K562 (cell line): ENCODE data around the gene THBS2. TPM values are rescaled to one million over a fixed set of nuclear protein-coding genes. Genes with fewer than 3 reads are reported as not detected.

ENCODE experiments used
- ARID1B ChIP-seq: fragments of 450-650 bp; IDR thresholded peaks from 2 replicates; pipeline ENCODE4 v1.6.1; 2016; ENCODE audit warnings: antibody characterized with exemption, mild to moderate bottlenecking, inconsistent platforms
- OTX1 ChIP-seq: fragments of 450-650 bp; formaldehyde crosslinking; IDR thresholded peaks from 2 replicates; pipeline ENCODE4 v1.4.0; 2022; ENCODE audit warnings: mild to moderate bottlenecking
- PTBP1 ChIP-seq: fragments of 200-400 bp; formaldehyde crosslinking; IDR thresholded peaks from 2 replicates; pipeline ENCODE4 v1.6.1; 2017; ENCODE audit warnings: low read depth, low read length
- RBM14 ChIP-seq: fragments of 200-400 bp; formaldehyde crosslinking; IDR thresholded peaks from 2 replicates; pipeline ENCODE4 v1.6.1; 2018; ENCODE audit warnings: low read depth, mild to moderate bottlenecking, low read length, moderate library complexity, borderline replicate concordance; ENCODE audit not compliant: insufficient read depth
- RBM39 ChIP-seq: fragments of 200-400 bp; formaldehyde crosslinking; optimal IDR thresholded peaks from 2 replicates; pipeline ENCODE3; 2018; ENCODE audit warnings: low read depth, low read length
- REST ChIP-seq, 2 experiments: fragments of 450-650 bp; formaldehyde crosslinking in 1 of 2; IDR thresholded peaks; 2 replicates each; pipeline versions ENCODE4 v1.4.0 to v1.6.1; 2014 to 2020; ENCODE audit warnings: mild to moderate bottlenecking in 2 of 2, borderline replicate concordance in 1 of 2, low read depth in 1 of 2
- TCFL5 ChIP-seq: fragments of 250-450 bp; sonication (Bioruptor Pico); conservative IDR thresholded peaks from 2 replicates; pipeline ENCODE4 v1.6.1; 2021; ENCODE audit warnings: mild to moderate bottlenecking, moderate library complexity, matching md5 sums
- THAP12 ChIP-seq: fragments of 250-450 bp; sonication (Bioruptor Pico); IDR thresholded peaks from 2 replicates; pipeline ENCODE4 v1.9.0; 2021; ENCODE audit warnings: mild to moderate bottlenecking, inconsistent platforms
- ZNF398 ChIP-seq: fragments of 250-450 bp; sonication (Bioruptor Pico); IDR thresholded peaks from 2 replicates; pipeline ENCODE4 v1.8.0; 2021; ENCODE audit warnings: moderate library complexity, mild to moderate bottlenecking, inconsistent platforms
- polyA plus RNA-seq, 8 experiments: library from polyadenylated mRNA; depleted of rRNA in 4 of 8; stranded (reverse) in 5 of 8; unstranded in 3 of 8; fragments of >200 nt; fragmentation: Nextera tagmentation in 2 of 8; fragmentation: Illumina TruSeq in 1 of 8; extraction: Ambion mirVana in 2 of 8; extraction: Trizol in 1 of 8; gene quantifications; 2 replicates each; pipeline versions ENCODE4 v1.2.1 to v1.2.3, GENCODE V29; 2011 to 2014; ENCODE audit warnings: inconsistent platforms in 1 of 8, missing spikeins in 1 of 8
- total RNA-seq, 7 experiments: library from RNA; depleted of rRNA in 6 of 7; stranded (reverse); fragments of >200 nt in 6 of 7; fragmentation: Illumina TruSeq in 2 of 7; extraction: Trizol in 2 of 7; gene quantifications; 2 replicates each; pipeline versions ENCODE4 v1.2.1 to v1.2.3, GENCODE V29; 2011 to 2021; ENCODE audit warnings: low replicate concordance in 1 of 7

The THBS2 gene
- total and polyA plus RNA-seq, 9 of the 15 experiments (the other 6 are each of a cell fraction or from before 2014, with no cell fraction given), result 0.03 to 0.11 (median 0.03) TPM; not detected in 6

- TF ChIP-seq REST (IDR thresholded peaks at IDR 0.05; ENCODE audit: borderline replicate concordance) (no peak), REST (CRISPR knock-in tag; IDR thresholded peaks at IDR 0.05; ENCODE audit: low read depth) (no peak), ARID1B (no peak), TCFL5 (CRISPR knock-in tag) (no peak), RBM39 (no peak), RBM14 (no peak), ZNF398 (CRISPR knock-in tag) (no peak), THAP12 (no peak), PTBP1 (no peak), OTX1 (CRISPR knock-in tag) (no peak)
Observed at GRCh38 chr6:169231790-169232506, 21.7 kb downstream of the THBS2 start (continued).
